ENCODE results near the gene SYNE4.

The SYNE4 gene

DNA sequence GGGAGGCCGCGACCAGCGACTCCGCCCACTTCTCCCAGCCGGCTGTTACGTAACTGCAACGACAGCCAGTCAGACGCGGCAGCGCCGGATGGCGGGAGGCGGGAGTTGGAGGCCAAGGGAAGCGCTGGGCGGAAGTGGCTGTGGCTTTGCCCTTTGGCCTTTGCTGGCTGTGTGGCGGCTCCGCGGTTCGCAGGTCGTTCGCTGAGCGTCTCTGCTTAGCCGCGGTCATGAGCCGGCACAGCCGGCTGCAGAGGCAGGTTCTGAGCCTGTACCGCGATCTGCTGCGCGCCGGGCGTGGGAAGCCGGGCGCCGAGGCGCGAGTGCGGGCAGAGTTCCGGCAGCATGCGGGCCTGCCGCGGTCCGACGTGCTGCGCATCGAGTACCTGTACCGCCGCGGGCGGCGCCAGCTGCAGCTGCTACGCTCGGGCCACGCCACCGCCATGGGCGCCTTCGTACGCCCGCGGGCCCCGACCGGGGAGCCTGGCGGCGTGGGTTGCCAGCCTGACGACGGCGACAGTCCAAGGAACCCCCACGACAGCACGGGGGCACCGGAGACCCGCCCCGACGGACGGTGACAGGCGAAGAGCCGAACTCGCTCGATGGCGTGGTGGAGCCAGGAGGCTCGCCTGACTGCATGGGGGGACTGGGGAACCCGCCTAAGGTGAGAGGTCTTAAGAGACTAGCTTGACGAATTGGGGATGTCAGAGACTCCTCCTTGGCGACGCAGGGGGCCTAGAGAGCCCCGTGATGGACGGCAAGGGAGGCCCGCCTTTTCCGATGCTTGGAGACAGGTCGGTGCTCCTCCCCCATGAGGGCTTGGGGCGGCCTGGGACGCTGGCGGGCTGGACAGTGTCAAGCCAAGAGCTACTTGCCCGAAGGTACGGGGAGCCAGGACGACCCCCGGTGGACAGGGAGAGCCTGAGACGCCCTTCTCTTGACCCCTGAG, 13.3 kb downstream of the SYNE4 start, which contains the start of gene SDHAF1 (continued):
- TF ChIP-seq, protein P1, sequence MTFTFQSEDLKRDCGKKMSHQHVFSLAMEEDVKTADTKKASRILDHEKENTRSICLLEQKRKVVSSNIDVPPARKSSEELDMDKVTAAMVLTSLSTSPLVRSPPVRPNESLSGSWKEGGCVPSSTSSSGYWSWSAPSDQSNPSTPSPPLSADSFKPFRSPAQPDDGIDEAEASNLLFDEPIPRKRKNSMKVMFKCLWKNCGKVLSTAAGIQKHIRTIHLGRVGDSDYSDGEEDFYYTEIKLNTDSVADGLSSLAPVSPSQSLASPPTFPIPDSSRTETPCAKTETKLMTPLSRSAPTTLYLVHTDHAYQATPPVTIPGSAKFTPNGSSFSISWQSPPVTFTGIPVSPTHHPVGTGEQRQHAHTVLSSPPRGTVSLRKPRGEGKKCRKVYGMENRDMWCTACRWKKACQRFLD (tag by site-specific recombination; IDR thresholded peaks at IDR 0.05): no peak
- TF ChIP-seq ZNF837 (tag by site-specific recombination; IDR thresholded peaks at IDR 0.05) (no peak), ZBTB7A (tag by site-specific recombination; IDR thresholded peaks at IDR 0.05; ENCODE audit: low read depth) (no peak), KLF9 (tag by site-specific recombination; IDR thresholded peaks at IDR 0.05; ENCODE audit: low read depth) (peak; percentile 90), KLF7 (tag by site-specific recombination; IDR thresholded peaks at IDR 0.05; ENCODE audit: borderline replicate concordance) (no peak), GLI2 (tag by site-specific recombination; IDR thresholded peaks at IDR 0.05; ENCODE audit: borderline replicate concordance, low read depth) (no peak), ZNF16 (tag by site-specific recombination; IDR thresholded peaks at IDR 0.05; ENCODE audit: low read depth) (no peak), MYNN (tag by site-specific recombination; IDR thresholded peaks at IDR 0.05; ENCODE audit: borderline replicate concordance) (no peak; the same call in 1 of the 2 replicates), ZNF510 (tag by site-specific recombination; IDR thresholded peaks at IDR 0.05; ENCODE audit: insufficient replicate concordance) (no peak), ZNF121 (tag by site-specific recombination; IDR thresholded peaks at IDR 0.05) (peak; percentile 76), ZNF76 (tag by site-specific recombination; IDR thresholded peaks at IDR 0.05; ENCODE audit: borderline replicate concordance, low read depth) (peak; percentile 82; the same call in 1 of the 2 replicates), GLI4 (tag by site-specific recombination; IDR thresholded peaks at IDR 0.05) (no peak), ZNF549 (tag by site-specific recombination; IDR thresholded peaks at IDR 0.05) (no peak), ZNF214 (tag by site-specific recombination; IDR thresholded peaks at IDR 0.05; ENCODE audit: borderline replicate concordance) (no peak), ZFP37 (tag by site-specific recombination; IDR thresholded peaks at IDR 0.05) (peak; percentile 77), KLF1 (tag by site-specific recombination; IDR thresholded peaks at IDR 0.05) (peak; percentile 44; the same call in 1 of the 2 replicates), ZNF311 (tag by site-specific recombination; IDR thresholded peaks at IDR 0.05; ENCODE audit: borderline replicate concordance) (no peak), ZBTB21 (tag by site-specific recombination; IDR thresholded peaks at IDR 0.05) (peak; percentile 94), ZNF366 (tag by site-specific recombination; conservative IDR thresholded peaks at IDR 0.05) (peak; percentile 89), ZNF626 (tag by site-specific recombination; IDR thresholded peaks at IDR 0.05) (no peak), ZNF239 (tag by site-specific recombination; IDR thresholded peaks at IDR 0.05) (no peak)
- TF ChIP-seq, protein P2, sequence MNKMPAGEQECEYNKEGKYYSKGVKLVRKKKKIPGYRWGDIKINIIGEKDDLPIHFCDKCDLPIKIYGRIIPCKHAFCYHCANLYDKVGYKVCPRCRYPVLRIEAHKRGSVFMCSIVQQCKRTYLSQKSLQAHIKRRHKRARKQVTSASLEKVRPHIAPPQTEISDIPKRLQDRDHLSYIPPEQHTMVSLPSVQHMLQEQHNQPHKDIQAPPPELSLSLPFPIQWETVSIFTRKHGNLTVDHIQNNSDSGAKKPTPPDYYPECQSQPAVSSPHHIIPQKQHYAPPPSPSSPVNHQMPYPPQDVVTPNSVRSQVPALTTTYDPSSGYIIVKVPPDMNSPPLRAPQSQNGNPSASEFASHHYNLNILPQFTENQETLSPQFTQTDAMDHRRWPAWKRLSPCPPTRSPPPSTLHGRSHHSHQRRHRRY (tag by site-specific recombination; IDR thresholded peaks at IDR 0.05): no peak; the same call in 1 of the 2 replicates
- TF ChIP-seq, protein P3, sequence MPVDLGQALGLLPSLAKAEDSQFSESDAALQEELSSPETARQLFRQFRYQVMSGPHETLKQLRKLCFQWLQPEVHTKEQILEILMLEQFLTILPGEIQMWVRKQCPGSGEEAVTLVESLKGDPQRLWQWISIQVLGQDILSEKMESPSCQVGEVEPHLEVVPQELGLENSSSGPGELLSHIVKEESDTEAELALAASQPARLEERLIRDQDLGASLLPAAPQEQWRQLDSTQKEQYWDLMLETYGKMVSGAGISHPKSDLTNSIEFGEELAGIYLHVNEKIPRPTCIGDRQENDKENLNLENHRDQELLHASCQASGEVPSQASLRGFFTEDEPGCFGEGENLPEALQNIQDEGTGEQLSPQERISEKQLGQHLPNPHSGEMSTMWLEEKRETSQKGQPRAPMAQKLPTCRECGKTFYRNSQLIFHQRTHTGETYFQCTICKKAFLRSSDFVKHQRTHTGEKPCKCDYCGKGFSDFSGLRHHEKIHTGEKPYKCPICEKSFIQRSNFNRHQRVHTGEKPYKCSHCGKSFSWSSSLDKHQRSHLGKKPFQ (tag by site-specific recombination; IDR thresholded peaks at IDR 0.05): no peak
- TF ChIP-seq, protein P4, sequence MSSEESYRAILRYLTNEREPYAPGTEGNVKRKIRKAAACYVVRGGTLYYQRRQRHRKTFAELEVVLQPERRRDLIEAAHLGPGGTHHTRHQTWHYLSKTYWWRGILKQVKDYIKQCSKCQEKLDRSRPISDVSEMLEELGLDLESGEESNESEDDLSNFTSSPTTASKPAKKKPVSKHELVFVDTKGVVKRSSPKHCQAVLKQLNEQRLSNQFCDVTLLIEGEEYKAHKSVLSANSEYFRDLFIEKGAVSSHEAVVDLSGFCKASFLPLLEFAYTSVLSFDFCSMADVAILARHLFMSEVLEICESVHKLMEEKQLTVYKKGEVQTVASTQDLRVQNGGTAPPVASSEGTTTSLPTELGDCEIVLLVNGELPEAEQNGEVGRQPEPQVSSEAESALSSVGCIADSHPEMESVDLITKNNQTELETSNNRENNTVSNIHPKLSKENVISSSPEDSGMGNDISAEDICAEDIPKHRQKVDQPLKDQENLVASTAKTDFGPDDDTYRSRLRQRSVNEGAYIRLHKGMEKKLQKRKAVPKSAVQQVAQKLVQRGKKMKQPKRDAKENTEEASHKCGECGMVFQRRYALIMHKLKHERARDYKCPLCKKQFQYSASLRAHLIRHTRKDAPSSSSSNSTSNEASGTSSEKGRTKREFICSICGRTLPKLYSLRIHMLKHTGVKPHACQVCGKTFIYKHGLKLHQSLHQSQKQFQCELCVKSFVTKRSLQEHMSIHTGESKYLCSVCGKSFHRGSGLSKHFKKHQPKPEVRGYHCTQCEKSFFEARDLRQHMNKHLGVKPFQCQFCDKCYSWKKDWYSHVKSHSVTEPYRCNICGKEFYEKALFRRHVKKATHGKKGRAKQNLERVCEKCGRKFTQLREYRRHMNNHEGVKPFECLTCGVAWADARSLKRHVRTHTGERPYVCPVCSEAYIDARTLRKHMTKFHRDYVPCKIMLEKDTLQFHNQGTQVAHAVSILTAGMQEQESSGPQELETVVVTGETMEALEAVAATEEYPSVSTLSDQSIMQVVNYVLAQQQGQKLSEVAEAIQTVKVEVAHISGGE (tag by site-specific recombination; conservative IDR thresholded peaks at IDR 0.05; ENCODE audit: low read depth): peak; percentile 89
- TF ChIP-seq, protein P5, sequence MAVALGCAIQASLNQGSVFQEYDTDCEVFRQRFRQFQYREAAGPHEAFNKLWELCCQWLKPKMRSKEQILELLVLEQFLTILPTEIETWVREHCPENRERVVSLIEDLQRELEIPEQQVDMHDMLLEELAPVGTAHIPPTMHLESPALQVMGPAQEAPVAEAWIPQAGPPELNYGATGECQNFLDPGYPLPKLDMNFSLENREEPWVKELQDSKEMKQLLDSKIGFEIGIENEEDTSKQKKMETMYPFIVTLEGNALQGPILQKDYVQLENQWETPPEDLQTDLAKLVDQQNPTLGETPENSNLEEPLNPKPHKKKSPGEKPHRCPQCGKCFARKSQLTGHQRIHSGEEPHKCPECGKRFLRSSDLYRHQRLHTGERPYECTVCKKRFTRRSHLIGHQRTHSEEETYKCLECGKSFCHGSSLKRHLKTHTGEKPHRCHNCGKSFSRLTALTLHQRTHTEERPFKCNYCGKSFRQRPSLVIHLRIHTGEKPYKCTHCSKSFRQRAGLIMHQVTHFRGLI (tag by site-specific recombination; IDR thresholded peaks at IDR 0.05): peak; percentile 40; the same call in 1 of the 2 replicates
- TF ChIP-seq, protein P6, sequence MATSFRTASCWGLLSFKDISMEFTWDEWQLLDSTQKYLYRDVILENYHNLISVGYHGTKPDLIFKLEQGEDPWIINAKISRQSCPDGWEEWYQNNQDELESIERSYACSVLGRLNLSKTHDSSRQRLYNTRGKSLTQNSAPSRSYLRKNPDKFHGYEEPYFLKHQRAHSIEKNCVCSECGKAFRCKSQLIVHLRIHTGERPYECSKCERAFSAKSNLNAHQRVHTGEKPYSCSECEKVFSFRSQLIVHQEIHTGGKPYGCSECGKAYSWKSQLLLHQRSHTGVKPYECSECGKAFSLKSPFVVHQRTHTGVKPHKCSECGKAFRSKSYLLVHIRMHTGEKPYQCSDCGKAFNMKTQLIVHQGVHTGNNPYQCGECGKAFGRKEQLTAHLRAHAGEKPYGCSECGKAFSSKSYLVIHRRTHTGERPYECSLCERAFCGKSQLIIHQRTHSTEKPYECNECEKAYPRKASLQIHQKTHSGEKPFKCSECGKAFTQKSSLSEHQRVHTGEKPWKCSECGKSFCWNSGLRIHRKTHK (tag by site-specific recombination; IDR thresholded peaks at IDR 0.05): no peak
- TF ChIP-seq, protein P7, sequence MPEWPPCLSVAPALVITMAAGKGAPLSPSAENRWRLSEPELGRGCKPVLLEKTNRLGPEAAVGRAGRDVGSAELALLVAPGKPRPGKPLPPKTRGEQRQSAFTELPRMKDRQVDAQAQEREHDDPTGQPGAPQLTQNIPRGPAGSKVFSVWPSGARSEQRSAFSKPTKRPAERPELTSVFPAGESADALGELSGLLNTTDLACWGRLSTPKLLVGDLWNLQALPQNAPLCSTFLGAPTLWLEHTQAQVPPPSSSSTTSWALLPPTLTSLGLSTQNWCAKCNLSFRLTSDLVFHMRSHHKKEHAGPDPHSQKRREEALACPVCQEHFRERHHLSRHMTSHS (tag by site-specific recombination; IDR thresholded peaks at IDR 0.05): peak; percentile 21; the same call in 1 of the 2 replicates

Measured in HEK293 (cell line).